NB4 (cell line): ENCODE data around the gene GART.
"Not testable (repeated sequence)": the region's sequence is repeated elsewhere in the genome, so short reads cannot be mapped to it uniquely, and the experiment has no call there.

Experiments used
- DNase-seq: peaks from one replicate; pipeline ENCODE4 v3.0.0; 2010; ENCODE audit warnings: low read depth
- H3K4me3 ChIP-seq: one replicate; pipeline ENCODE4 v1.5.1; 2011; ENCODE audit warnings: mild to moderate bottlenecking, low read depth, low read length, moderate library complexity
- MAX ChIP-seq: IDR thresholded peaks from 2 replicates; pipeline ENCODE4 v1.6.1; 2011; ENCODE audit warnings: low read depth, low read length
- MYC ChIP-seq: IDR thresholded peaks from 2 replicates; pipeline ENCODE4 v1.6.1; 2011; ENCODE audit warnings: low read depth, low read length
- POLR2A ChIP-seq: IDR thresholded peaks from 2 replicates; pipeline ENCODE4 v1.6.1; 2011; ENCODE audit warnings: mild to moderate bottlenecking; ENCODE audit not compliant: insufficient read length; ENCODE audit errors: extremely low read depth
- TF ChIP-seq, protein P1 (sequence below): IDR thresholded peaks from one replicate; pipeline ENCODE4 v1.5.1; 2012; ENCODE audit warnings: low read depth, low read length

The GART gene

DNA sequence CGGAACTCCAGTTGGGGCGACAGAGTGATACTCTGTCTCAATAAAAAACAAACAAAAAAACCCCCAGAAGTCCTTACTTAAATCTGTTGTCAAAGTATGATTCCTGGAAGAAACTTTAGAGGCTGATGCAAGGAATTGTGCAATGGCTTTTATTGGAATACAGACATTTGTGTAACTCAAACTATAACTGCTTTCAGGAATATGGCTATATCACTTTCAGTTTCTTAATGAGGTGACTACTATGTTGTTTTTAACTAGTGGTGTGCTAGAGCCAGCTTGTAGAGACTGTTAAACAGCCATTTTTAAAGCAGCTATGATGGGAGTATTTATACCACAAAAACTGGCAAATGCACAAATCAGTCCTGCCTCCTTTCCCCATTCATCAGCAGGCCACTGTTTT is 27.7 kb downstream of the GART start:
- DNase-seq = no peak

GRCh38 chr21:33512481-33512880 is 29.4 kb downstream of the GART start:
- TF ChIP-seq MYC (no peak), MAX (no peak), POLR2A (no peak)
- TF ChIP-seq, protein P1, sequence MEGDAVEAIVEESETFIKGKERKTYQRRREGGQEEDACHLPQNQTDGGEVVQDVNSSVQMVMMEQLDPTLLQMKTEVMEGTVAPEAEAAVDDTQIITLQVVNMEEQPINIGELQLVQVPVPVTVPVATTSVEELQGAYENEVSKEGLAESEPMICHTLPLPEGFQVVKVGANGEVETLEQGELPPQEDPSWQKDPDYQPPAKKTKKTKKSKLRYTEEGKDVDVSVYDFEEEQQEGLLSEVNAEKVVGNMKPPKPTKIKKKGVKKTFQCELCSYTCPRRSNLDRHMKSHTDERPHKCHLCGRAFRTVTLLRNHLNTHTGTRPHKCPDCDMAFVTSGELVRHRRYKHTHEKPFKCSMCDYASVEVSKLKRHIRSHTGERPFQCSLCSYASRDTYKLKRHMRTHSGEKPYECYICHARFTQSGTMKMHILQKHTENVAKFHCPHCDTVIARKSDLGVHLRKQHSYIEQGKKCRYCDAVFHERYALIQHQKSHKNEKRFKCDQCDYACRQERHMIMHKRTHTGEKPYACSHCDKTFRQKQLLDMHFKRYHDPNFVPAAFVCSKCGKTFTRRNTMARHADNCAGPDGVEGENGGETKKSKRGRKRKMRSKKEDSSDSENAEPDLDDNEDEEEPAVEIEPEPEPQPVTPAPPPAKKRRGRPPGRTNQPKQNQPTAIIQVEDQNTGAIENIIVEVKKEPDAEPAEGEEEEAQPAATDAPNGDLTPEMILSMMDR = no peak
- no peak for DNase-seq
- H3K4me3 ChIP-seq = no peak overlapping the region

More for the DNA sequence above, 27.7 kb downstream of the GART start:
- TF ChIP-seq MYC = no peak
- TF ChIP-seq, protein P1 = no peak
- TF ChIP-seq MAX = no peak
- no peak for TF ChIP-seq POLR2A
- no peak overlapping the region for H3K4me3 ChIP-seq

- TF ChIP-seq, protein P1 = no peak
- TF ChIP-seq POLR2A = no peak
- TF ChIP-seq MYC = no peak
- TF ChIP-seq MAX = no peak
- DNase-seq = no peak
- no peak overlapping the region for H3K4me3 ChIP-seq
Observed at GRCh38 chr21:33511639-33512038, 30.3 kb downstream of the GART start.

GRCh38 chr21:33510826-33511225 is 31.1 kb downstream of the GART start:
- TF ChIP-seq MAX (no peak), POLR2A (no peak), MYC (no peak)
- TF ChIP-seq, protein P1 = no peak
- DNase-seq = no peak
- no peak overlapping the region for H3K4me3 ChIP-seq

GRCh38 chr21:33507003-33507402 is 34.9 kb downstream of the GART start:
- H3K4me3 ChIP-seq, DNase-seq: not testable (repeated sequence)

DNA sequence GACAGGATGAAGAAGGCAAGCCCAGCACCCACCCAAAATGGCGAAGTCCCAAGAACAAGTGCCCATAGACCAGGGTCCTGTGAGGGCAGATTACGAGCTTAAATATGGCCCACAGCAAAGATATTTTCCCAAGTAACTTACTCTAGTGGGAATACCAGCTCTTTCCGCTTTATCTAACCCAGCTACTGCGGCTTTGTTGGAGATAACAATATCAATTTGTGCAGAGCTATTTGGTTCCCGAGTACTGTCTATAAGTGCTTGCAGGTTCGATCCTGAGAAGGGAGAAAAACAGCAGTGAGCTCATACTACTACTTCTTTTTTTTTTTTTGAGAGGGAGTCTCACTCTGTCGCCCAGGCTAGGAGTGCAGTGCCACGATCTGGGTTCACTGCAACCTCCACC is 36.1 kb downstream of the GART start:
- DNase-seq = no peak
- TF ChIP-seq MAX (no peak), POLR2A (no peak), MYC (no peak)
- TF ChIP-seq, protein P1 = no peak
- H3K4me3 ChIP-seq = no peak overlapping the region
